ENCODE results near the gene CYS1.

DNA sequence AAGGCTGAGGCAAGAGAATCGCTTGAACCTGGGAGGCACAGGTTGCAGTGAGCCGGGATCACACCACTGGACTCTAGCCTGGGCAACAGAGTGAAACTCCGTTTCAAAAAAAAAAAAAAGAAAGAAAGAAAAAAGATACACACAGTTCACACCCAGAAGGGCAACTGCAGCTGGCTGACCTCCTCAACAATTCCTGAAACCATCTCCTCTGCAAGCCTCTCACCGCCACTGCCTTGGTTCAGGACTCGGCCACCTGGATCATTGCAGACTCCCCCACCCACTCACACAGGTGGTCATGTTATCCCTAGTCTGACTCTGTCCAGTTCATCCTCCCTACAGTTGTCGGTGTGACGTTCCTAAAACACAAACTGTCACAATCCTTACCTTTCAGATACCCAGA is 2.2 kb downstream of the CYS1 start:
- TF ChIP-seq, protein P1, sequence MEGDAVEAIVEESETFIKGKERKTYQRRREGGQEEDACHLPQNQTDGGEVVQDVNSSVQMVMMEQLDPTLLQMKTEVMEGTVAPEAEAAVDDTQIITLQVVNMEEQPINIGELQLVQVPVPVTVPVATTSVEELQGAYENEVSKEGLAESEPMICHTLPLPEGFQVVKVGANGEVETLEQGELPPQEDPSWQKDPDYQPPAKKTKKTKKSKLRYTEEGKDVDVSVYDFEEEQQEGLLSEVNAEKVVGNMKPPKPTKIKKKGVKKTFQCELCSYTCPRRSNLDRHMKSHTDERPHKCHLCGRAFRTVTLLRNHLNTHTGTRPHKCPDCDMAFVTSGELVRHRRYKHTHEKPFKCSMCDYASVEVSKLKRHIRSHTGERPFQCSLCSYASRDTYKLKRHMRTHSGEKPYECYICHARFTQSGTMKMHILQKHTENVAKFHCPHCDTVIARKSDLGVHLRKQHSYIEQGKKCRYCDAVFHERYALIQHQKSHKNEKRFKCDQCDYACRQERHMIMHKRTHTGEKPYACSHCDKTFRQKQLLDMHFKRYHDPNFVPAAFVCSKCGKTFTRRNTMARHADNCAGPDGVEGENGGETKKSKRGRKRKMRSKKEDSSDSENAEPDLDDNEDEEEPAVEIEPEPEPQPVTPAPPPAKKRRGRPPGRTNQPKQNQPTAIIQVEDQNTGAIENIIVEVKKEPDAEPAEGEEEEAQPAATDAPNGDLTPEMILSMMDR (optimal IDR thresholded peaks at IDR 0.05 in 1 of 3, IDR thresholded peaks at IDR 0.05 in 1 of 3, conservative IDR thresholded peaks at IDR 0.05 in 1 of 3; ENCODE audit: extremely low read depth in 1 of 3, insufficient read depth in 2 of 3, low read length in 3 of 3), result no peak
- no peak for TF ChIP-seq EZH2 (IDR thresholded peaks at IDR 0.05; ENCODE audit: low read length)
